Body of pancreas (tissue), 4 donors: ENCODE data around the gene ZNF787.

Source experiments
- CTCF ChIP-seq, 7 experiments: fragments of 450-650 bp in 4 of 7; fragments of 200-600 bp in 3 of 7; sonication (generic) in 3 of 7; IDR thresholded peaks; one replicate each; pipeline ENCODE4 v1.5.1; 2016 to 2019; ENCODE audit warnings: antibody characterized with exemption in 7 of 7
- POLR2A ChIP-seq, 3 donors: fragments of 450-650 bp; IDR thresholded peaks; one replicate each; pipeline ENCODE4 v1.6.1; 2016; ENCODE audit warnings: antibody characterized with exemption in 3 of 3, mild to moderate bottlenecking in 2 of 3

- no peak for TF ChIP-seq CTCF (IDR thresholded peaks at IDR 0.05)
- TF ChIP-seq POLR2A (IDR thresholded peaks at IDR 0.05) = no peak
These were observed 21.9 kb upstream of the ZNF787 start for GRCh38 chr19:56142897-56143434.
